ENCODE data around the gene FIP1L1.
"Not testable (repeated sequence)": the region's sequence is repeated elsewhere in the genome, so short reads cannot be mapped to it uniquely, and the experiment has no call there.

Gene FIP1L1

GRCh38 chr4:53378171-53378482 lies 686 bp downstream of the FIP1L1 start:
- no peak for DNase-seq

DNA sequence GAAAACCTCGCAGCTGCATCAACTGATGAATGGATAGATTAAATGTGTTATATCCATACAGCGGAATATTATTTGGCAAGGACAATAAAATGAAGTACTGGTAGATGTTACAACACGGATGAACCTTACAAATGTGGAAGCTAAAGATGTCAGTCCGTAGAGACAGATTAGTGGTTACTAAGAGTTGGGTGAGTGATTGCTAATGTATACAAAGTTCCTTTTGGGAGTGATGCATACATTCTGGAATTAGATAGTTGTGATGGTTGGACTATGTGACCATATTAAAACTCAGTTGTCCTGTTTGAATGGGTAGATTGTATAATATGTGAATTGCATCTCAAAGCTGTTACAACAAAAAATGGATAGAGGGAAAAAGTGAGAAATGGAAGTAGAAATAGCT lies 2.8 kb downstream of the FIP1L1 start:
- no peak for DNase-seq

DNA sequence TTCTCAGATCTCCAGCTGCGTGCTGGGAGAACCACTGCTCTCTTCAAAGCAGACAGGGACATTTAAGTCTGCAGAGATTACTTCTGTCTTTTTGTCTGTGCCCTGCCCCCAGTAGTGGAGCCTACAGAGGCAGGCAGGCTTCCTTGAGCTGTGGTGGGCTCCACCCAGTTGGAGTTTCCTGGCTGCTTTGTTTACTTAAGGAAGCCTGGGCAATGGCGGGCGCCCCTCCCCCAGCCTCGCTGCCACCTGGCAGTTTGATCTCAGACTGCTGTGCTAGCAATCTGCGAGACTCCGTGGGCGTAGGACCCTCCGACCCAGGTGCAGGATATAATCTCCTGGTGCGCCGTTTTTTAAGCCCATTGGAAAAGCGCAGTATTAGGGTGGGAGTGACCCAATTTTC lies 32.0 kb downstream of the FIP1L1 start:
- DNase-seq: not testable (repeated sequence)

DNA sequence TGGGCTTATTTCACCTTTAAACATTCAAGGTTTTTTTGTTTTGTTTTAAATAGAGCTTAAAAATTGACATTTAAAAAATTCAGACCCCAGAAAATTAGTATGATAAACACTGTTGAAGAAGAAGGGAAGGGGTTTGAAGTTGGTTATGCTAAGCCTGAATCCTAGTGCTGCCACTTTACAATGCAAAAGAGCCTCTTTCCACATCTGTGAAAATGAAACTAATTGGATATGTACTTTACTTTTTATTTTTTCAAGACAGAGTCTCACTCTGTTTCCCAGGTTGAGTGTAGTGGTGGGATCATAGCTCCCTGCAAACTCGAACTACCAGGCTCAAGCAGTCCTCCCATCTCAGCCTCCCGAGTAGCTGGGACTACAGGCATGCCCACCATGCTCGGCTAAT lies 41.8 kb downstream of the FIP1L1 start:
- no peak for DNase-seq

GRCh38 chr4:53421791-53422190 lies 44.4 kb downstream of the FIP1L1 start:
- no peak for DNase-seq

GRCh38 chr4:53422367-53422766 lies 44.9 kb downstream of the FIP1L1 start:
- DNase-seq: no peak

GRCh38 chr4:53424280-53424679 lies 46.8 kb downstream of the FIP1L1 start:
- no peak for DNase-seq

GRCh38 chr4:53427366-53427765 lies 49.9 kb downstream of the FIP1L1 start:
- no peak for DNase-seq

- DNase-seq: no peak
These were observed 53.6 kb downstream of the FIP1L1 start for GRCh38 chr4:53431052-53431451.

GRCh38 chr4:53432528-53433424 lies 55.3 kb downstream of the FIP1L1 start:
- DNase-seq: no peak

- no peak for DNase-seq
These were observed 58.8 kb downstream of the FIP1L1 start for GRCh38 chr4:53436251-53436650.

DNA sequence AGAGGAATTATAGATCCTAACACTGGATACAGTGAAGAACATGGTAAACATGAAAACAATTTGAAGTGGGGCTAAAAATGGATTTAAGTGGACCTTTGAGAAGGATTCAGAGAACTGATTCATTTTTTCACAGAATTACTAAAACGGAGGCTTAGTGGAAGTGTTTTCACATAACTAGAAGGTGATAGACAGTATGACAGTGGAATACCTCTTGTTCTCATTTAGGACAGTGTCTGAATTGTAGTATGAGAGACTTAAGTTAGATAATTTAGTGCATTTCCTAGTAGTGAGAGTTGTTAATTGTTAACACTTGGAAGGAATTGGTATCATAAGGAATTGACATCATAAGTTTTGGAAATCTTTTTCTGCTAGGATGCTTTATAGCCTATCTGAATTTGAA lies 64.1 kb downstream of the FIP1L1 start:
- DNase-seq: no peak

DNA sequence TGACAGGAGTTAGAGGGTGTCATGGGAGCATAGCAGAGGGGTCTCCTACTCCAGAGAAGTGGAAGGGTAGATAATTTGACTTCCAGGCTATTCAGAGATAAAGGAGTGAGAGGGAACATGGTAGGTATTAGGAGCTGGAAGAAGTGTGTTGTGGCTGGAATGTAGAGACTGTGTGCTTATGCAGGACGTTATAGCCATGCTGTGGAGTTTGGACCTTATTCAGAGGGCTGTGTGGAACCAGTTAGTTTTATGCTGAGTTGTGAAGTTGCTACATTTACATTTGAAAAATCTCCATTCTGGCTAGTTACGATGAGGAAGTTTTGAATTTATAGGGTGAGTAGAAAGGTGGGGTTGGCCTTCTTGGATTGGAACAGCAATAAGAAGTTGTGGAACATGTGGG lies 67.5 kb downstream of the FIP1L1 start:
- no peak for DNase-seq

- DNase-seq: no peak
These were observed 73.3 kb downstream of the FIP1L1 start for GRCh38 chr4:53450773-53451172.

GRCh38 chr4:53453385-53453784 lies 75.9 kb downstream of the FIP1L1 start:
- DNase-seq: no peak

GRCh38 chr4:53455766-53456165 lies 78.3 kb downstream of the FIP1L1 start:
- peak; percentile 24 for DNase-seq

DNA sequence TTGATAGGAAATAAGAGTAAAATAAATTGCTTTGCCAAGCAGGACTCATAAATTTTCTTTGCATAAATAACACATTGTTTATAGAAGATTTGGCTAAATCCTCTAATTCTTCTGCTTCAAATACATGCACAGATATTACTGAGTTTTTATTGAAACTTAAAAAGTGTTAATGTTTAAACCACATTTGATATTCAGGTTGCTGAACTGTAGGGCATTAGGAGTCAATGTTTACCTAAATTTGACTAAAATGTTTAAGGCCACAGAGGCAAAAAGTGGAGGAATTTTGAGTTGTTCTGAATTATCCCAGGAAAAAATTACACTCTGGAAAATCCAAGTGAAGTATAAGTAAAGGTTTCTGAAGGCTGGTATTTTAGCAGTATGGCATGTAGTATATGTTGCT lies 78.7 kb downstream of the FIP1L1 start:
- no peak for DNase-seq

- peak; percentile 20 for DNase-seq
These were observed 82.1 kb downstream of the FIP1L1 start for GRCh38 chr4:53459548-53459947.

GRCh38 chr4:53461244-53461643 lies 83.8 kb downstream of the FIP1L1 start:
- DNase-seq: no peak

DNA sequence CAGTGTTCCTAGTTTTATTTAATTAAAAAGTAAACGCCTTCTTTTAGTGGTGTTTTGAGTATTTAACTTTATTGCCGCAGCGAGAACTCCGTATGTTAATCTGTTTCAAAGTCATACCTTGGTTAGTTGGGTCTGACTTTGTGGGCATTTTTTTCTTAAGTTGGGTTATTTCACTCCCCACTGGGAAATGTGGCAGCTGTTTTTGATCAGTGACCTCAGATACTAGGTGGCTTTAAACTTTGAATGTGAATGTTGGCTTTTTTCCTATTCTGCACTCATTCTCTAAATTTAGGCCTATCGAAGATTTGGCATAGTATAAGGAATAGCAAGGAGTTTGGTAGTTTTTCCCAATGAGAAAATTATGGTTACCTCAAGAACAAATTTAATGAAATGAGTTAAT lies 85.9 kb downstream of the FIP1L1 start:
- DNase-seq: no peak

DNA sequence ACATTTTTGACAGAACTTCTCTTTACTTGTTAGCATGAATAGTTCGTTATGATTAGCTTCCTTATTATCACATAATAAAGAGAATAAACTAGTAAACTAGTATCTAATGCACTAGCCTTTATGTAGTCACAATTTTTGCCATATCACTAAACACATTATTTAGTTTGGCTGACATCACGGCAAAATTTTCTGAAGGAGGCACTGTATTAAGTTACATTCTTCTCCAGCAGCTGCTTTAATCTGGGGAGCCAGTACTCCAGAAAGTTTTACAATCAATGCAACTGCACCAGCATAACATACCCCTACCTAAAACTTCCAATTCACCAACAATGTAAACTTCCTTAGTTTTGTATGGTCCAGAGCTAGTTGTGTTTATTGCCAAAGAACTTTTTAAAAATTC lies 87.8 kb downstream of the FIP1L1 start:
- no peak for DNase-seq

DNA sequence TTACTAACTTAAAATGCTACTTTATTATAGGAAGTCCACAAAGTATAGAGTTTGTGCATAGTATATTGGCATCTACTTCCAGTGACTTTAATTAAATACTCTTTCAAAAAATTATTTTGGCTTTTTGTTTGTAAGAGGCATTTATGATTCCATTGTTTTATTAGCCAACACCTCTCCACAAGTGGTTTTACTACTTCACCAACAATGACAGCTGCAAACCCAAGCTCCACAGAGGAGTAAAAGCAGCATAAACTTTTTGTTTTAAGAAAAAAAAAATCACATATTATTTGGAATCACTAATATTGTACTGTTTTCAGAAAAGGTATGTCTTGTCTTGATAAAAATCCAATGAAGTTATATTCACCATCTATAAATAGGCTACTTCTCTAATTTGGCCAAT lies 88.5 kb downstream of the FIP1L1 start:
- no peak for DNase-seq

GRCh38 chr4:53466576-53466975 lies 89.1 kb downstream of the FIP1L1 start:
- not testable (repeated sequence) for DNase-seq

GRCh38 chr4:53476232-53477037 lies 99.0 kb downstream of the FIP1L1 start:
- no peak for DNase-seq

Data from DMS153 (cell line).